OCI-M2 (cell line): ENCODE data around the gene KAT14.
"Not testable (repeated sequence)": the region's sequence is repeated elsewhere in the genome, so short reads cannot be mapped to it uniquely, and the experiment has no call there.

Experiments used
- DNase-seq: peaks from one replicate; lab custom pipeline; 2025; ENCODE audit not compliant: unreplicated experiment; lab: John Stamatoyannopoulos, UW

KAT14 gene

DNA sequence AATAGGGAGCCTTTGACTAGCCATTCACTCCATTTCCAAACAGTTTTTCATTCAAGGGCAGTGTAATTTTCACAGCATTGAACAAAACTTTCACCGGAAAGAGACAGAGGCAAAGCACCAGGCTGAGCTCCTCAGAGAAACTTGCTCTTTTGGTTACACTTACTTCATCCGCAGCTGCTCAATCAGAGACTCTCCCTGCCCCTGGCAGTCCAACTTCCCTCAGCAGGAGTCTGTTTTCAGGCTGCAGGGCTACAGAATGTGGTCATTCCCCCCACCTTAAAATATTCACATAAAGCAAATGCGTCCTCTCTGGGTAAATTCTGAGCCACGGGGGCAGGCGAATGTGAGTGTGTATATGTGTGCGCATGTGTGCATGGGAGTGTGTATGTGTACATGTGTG lies 80.6 kb downstream of the KAT14 start:
- DNase-seq: no peak

DNA sequence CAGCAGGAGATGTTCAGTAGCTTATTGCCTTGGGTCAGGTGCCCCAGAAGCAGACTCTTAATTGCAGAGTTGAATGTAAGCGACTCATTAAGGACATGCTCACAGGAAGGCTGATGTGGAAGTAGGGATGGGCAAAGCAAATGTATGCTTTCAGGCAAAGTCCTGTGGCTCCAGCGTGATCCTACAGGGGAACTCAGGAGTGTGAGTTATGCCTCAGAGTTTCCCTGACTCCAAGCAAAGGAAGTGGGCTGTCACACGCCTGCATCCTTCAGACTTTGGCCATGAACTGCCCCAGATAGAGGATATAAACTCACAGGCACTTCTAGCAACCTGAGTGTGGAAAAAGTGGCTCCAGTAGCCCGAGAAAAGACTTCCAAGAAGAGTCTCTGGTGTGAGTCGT lies 85.7 kb downstream of the KAT14 start:
- no peak for DNase-seq

GRCh38 chr20:18224968-18225568 lies 87.4 kb downstream of the KAT14 start:
- no peak for DNase-seq

DNA sequence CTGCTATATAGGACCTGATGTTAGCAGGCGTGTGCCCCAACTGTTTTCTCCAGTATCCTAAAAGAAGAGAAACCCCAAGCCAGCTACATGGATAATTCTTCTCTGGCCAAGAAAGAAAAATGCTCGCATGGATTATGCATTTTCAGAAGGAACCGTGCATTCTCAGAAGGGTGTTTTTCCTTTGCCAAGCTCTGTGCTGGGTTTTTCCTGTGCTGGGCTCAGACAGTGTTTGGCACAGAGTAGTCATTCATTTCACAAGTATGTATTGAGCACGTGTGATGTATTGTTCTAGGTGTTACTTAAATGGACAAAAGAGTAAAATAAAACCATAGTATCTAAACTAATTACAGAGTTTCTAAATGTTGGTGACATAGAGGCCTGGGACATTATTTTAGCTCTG lies 88.0 kb downstream of the KAT14 start:
- DNase-seq: no peak

- DNase-seq: not testable (repeated sequence)
Measured at GRCh38 chr20:18226741-18227140, 89.1 kb downstream of the KAT14 start.

GRCh38 chr20:18233408-18233943 lies 95.8 kb downstream of the KAT14 start:
- no peak for DNase-seq
